ENCODE measurements around the gene MYOF.

GRCh38 chr10:93390306-93391090 lies 91.6 kb downstream of the MYOF start:
- TF ChIP-seq POLR2AphosphoS5 (IDR thresholded peaks at IDR 0.05; ENCODE audit: low read depth, low read length) (no peak), TAF1 (IDR thresholded peaks at IDR 0.05; ENCODE audit: low read depth, low read length) (no peak)
